Measurements from ENCODE around the gene DRAM1.
A peak's percentile ranks its signal among the peaks of the same experiment; 100 is the strongest.
"Not testable (repeated sequence)": the region's sequence is repeated elsewhere in the genome, so short reads cannot be mapped to it uniquely, and the experiment has no call there.

Gene DRAM1

GRCh38 chr12:101852998-101853397 is 24.4 kb upstream of the DRAM1 start:
- TF ChIP-seq, protein P1, sequence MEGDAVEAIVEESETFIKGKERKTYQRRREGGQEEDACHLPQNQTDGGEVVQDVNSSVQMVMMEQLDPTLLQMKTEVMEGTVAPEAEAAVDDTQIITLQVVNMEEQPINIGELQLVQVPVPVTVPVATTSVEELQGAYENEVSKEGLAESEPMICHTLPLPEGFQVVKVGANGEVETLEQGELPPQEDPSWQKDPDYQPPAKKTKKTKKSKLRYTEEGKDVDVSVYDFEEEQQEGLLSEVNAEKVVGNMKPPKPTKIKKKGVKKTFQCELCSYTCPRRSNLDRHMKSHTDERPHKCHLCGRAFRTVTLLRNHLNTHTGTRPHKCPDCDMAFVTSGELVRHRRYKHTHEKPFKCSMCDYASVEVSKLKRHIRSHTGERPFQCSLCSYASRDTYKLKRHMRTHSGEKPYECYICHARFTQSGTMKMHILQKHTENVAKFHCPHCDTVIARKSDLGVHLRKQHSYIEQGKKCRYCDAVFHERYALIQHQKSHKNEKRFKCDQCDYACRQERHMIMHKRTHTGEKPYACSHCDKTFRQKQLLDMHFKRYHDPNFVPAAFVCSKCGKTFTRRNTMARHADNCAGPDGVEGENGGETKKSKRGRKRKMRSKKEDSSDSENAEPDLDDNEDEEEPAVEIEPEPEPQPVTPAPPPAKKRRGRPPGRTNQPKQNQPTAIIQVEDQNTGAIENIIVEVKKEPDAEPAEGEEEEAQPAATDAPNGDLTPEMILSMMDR (conservative IDR thresholded peaks at IDR 0.05; ENCODE audit: low read depth): no peak
- POLR2A ChIA-PET (ENCODE audit: low non-redundant PET): interaction anchor here (0.6 kb wide), 1 partner anchor 24 kb away, joined by 4 read pairs; the partner anchor contains the start of gene DRAM1
- DNase-seq (ENCODE audit: low spot score): no peak
- CTCF ChIA-PET: no interaction called here
- H3K27ac ChIP-seq: no peak overlapping the region

GRCh38 chr12:101854747-101855146 is 22.6 kb upstream of the DRAM1 start:
- CTCF ChIA-PET: no interaction called here
- H3K27ac ChIP-seq: no peak overlapping the region
- TF ChIP-seq, protein P1 (conservative IDR thresholded peaks at IDR 0.05; ENCODE audit: low read depth): no peak
- no peak for DNase-seq (ENCODE audit: low spot score)
- POLR2A ChIA-PET (ENCODE audit: low non-redundant PET): no interaction called here

DNA sequence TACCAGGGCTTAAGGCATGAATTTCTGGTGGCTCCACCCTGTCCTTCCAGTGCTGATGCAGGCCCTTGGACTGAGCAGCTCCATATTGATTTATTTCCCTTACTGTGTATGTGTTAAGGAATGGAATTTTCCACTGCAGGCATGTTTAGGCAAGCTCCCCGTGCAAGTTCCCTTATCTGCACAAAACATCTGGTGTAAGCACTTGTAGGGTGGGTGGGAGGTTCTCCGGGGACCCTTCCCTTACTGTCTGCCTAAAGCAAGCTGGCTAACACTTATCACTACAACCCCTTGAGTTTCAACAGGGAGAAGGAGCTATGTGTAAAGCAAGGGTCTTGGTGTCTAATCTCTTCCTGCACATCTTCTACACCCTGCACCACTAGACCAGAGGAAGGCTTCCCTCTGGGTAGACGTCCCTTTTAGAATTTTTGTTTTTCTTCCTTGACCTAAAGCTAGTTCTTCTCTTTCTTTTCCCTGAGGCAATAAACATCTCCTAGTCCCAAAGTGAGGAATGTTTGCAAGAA is 22.0 kb upstream of the DRAM1 start:
- DNase-seq (ENCODE audit: low spot score): no peak
- no peak overlapping the region for H3K27ac ChIP-seq
- TF ChIP-seq, protein P1 (conservative IDR thresholded peaks at IDR 0.05; ENCODE audit: low read depth): no peak
- POLR2A ChIA-PET (ENCODE audit: low non-redundant PET): no interaction called here
- CTCF ChIA-PET: no interaction called here

- DNase-seq (ENCODE audit: low spot score): no peak
- TF ChIP-seq, protein P1 (conservative IDR thresholded peaks at IDR 0.05; ENCODE audit: low read depth): no peak
- no peak overlapping the region for H3K27ac ChIP-seq
- POLR2A ChIA-PET (ENCODE audit: low non-redundant PET): no interaction called here
- CTCF ChIA-PET: interaction anchor here (0.6 to 0.8 kb wide), 4 partner anchors 16 to 341 kb away, joined by 3 to 6 read pairs (median 4); no protein-coding TSS in a partner anchor
Observed at GRCh38 chr12:101855976-101856375, 21.4 kb upstream of the DRAM1 start.

DNA sequence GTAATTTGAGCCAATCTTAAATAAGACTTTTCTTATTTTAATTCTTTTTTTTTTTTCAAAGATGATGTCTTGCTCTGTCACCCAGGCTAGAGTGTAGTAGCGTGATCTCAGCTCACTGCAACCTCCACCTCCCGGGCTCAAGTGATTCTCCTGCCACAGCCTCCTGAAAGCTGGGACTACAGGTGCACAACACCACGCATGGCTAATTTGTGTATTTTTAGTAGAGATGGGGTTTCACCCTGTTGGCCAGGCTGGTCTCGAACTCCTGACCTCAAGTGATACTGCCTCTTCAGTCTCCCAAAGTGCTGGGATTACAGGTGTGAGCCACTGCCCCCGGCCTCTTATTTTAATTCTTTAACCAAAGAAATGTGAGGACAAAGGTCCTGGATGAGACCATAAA is 20.8 kb upstream of the DRAM1 start:
- peak overlapping the region; percentile 45 for H3K27ac ChIP-seq
- DNase-seq (ENCODE audit: low spot score); POLR2A ChIA-PET (ENCODE audit: low non-redundant PET): not testable (repeated sequence)
- CTCF ChIA-PET: interaction anchor here (0.6 to 0.8 kb wide), 2 partner anchors 16 to 28 kb away, joined by 4 to 6 read pairs; no protein-coding TSS in a partner anchor

DNA sequence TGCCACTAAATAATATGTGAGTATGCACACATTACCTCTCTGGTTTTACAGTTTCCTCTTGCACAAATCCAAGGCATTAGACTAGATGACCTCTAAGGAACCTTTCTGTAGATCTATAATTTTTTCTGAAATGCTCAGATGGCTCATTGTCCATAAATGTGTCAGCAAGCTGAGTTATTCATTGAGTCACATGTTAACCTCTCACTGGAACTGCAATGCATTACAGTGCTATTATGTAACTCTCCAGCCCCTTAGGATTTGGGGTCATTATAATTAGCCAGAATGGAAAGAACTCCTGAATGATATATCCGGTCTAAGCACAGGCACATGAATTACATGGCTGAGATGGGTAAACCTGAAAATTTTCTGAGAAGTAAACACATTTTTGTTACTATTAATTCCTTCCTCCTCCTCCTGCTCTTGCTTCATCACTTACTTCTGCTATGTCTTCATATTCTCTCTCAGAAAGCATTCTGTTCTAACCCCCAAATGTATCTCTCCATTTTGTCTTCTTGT is 20.3 kb upstream of the DRAM1 start:
- peak; percentile 60 for DNase-seq (ENCODE audit: low spot score)
- ChIA-PET CTCF (no interaction called here), POLR2A (ENCODE audit: low non-redundant PET) (no interaction called here)
- TF ChIP-seq, protein P1 (conservative IDR thresholded peaks at IDR 0.05; ENCODE audit: low read depth): no peak
- H3K27ac ChIP-seq: no peak overlapping the region

- TF ChIP-seq, protein P1 (conservative IDR thresholded peaks at IDR 0.05; ENCODE audit: low read depth): no peak
- no peak overlapping the region for H3K27ac ChIP-seq
- CTCF ChIA-PET: no interaction called here
- no peak for DNase-seq (ENCODE audit: low spot score)
- POLR2A ChIA-PET (ENCODE audit: low non-redundant PET): no interaction called here
Observed at GRCh38 chr12:101858361-101858760, 19.0 kb upstream of the DRAM1 start.

All from RWPE1 (cell line).